ENCODE data around the gene SIGLEC1.

GRCh38 chr20:3694864-3695263 is 17.5 kb downstream of the SIGLEC1 start:
- TF ChIP-seq CTCF (conservative IDR thresholded peaks at IDR 0.05; ENCODE audit: low read length) (no peak), EZH2phosphoT487 (IDR thresholded peaks at IDR 0.05; ENCODE audit: borderline replicate concordance) (no peak)
